Measurements from ENCODE around the gene ARL6IP1. TPM values are rescaled to one million over a fixed set of nuclear protein-coding genes. Genes with fewer than 3 reads are reported as not detected.

The ARL6IP1 gene
- total RNA-seq, 2 experiments from 2014 or later, result 97.0 to 97.3 TPM

- Mint-ChIP-seq H3K36me3 (ENCODE audit: low read depth) (peaks cover 37% of the 10 kb centered on the region), H3K27ac (peak overlapping the region; percentile 95), H3K9me3 (no peaks in the 10 kb centered on the region), H3K27me3 (no peaks in the 10 kb centered on the region), H3K4me3 (peak overlapping the region; percentile 98), H3K4me1 (ENCODE audit: low read depth) (peaks cover 51% of the 10 kb centered on the region)
- DNase-seq (no peak), ATAC-seq (no peak)
- intact Hi-C loops (cut with micrococcal nuclease), result no loop called here
- ChIA-PET POLR2A (interaction anchor here (1.1 to 9.0 kb wide), 5 partner anchors 13 to 25 kb away, joined by 3 to 210 read pairs (median 4); partner anchors contain the start of gene RPS15A), CTCF (interaction anchor here (1.8 to 6.5 kb wide), 5 partner anchors 14 to 129 kb away, joined by 6 to 59 read pairs (median 21); partner anchors contain the start of gene RPS15A)
- TF ChIP-seq, protein P1, sequence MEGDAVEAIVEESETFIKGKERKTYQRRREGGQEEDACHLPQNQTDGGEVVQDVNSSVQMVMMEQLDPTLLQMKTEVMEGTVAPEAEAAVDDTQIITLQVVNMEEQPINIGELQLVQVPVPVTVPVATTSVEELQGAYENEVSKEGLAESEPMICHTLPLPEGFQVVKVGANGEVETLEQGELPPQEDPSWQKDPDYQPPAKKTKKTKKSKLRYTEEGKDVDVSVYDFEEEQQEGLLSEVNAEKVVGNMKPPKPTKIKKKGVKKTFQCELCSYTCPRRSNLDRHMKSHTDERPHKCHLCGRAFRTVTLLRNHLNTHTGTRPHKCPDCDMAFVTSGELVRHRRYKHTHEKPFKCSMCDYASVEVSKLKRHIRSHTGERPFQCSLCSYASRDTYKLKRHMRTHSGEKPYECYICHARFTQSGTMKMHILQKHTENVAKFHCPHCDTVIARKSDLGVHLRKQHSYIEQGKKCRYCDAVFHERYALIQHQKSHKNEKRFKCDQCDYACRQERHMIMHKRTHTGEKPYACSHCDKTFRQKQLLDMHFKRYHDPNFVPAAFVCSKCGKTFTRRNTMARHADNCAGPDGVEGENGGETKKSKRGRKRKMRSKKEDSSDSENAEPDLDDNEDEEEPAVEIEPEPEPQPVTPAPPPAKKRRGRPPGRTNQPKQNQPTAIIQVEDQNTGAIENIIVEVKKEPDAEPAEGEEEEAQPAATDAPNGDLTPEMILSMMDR (IDR thresholded peaks at IDR 0.05), result no peak
Observed at GRCh38 chr16:18802767-18803343, 1.5 kb upstream of the ARL6IP1 start.

- H3K27ac Mint-ChIP-seq, result peak overlapping the region; percentile 95
- intact Hi-C loops (cut with micrococcal nuclease), result no loop called here
- H3K4me1 Mint-ChIP-seq (ENCODE audit: low read depth), result peaks cover 54% of the 10 kb centered on the region
- no peaks in the 10 kb centered on the region for H3K27me3 Mint-ChIP-seq
- ATAC-seq, result no peak
- ChIA-PET POLR2A (interaction anchor here (1.8 to 9.0 kb wide), 3 partner anchors 13 to 35 kb away, joined by 4 to 210 read pairs (median 12); partner anchors contain the start of gene RPS15A), CTCF (interaction anchor here (0.7 to 6.5 kb wide), 10 partner anchors 8 to 272 kb away, joined by 3 to 59 read pairs (median 6); partner anchors contain the start of gene RPS15A)
- peaks cover 50% of the 10 kb centered on the region for H3K36me3 Mint-ChIP-seq (ENCODE audit: low read depth)
- no peaks in the 10 kb centered on the region for H3K9me3 Mint-ChIP-seq
- TF ChIP-seq, protein P1 (IDR thresholded peaks at IDR 0.05), result no peak
- DNase-seq, result no peak
- H3K4me3 Mint-ChIP-seq, result peak overlapping the region; percentile 98
Observed at GRCh38 chr16:18800775-18801144, 589 bp downstream of the ARL6IP1 start.

DNA sequence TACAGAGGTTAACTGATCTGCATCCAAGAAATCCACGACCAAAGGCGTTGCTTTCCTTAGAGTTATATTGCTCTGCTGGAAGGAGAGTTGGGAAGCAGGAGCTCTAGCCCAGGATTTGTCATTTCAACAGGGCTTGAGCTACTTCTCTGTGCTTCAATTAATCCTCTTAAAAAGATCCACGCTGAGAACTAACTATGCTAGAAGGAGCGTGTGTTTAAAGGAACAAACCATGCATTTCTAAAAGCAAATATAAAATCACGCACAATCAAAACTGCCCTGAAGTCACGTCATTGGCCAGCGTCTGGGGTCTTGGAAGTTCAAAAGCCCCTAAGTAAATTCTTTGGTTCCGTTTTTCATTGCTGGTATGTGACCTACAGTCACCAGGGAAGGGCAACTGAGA lies 1.1 kb downstream of the ARL6IP1 start:
- H3K27ac Mint-ChIP-seq, result peak overlapping the region; percentile 95
- peaks cover 54% of the 10 kb centered on the region for H3K36me3 Mint-ChIP-seq (ENCODE audit: low read depth)
- TF ChIP-seq, protein P1 (IDR thresholded peaks at IDR 0.05), result no peak
- ChIA-PET CTCF (interaction anchor here (1.4 to 6.5 kb wide), 3 partner anchors 8 to 168 kb away, joined by 3 to 51 read pairs (median 24); partner anchors contain the start of gene RPS15A), POLR2A (interaction anchor here (1.8 to 9.0 kb wide), 3 partner anchors 12 to 36 kb away, joined by 4 to 210 read pairs (median 12); partner anchors contain the start of gene RPS15A)
- peak overlapping the region; percentile 98 for H3K4me3 Mint-ChIP-seq
- no peaks in the 10 kb centered on the region for H3K27me3 Mint-ChIP-seq
- no peaks in the 10 kb centered on the region for H3K9me3 Mint-ChIP-seq
- H3K4me1 Mint-ChIP-seq (ENCODE audit: low read depth), result peaks cover 52% of the 10 kb centered on the region
- intact Hi-C loops (cut with micrococcal nuclease), result no loop called here
- ATAC-seq, result no peak
- no peak for DNase-seq

- ATAC-seq, result no peak
- peak overlapping the region; percentile 98 for H3K4me3 Mint-ChIP-seq
- ChIA-PET POLR2A (interaction anchor here (1.0 to 9.0 kb wide), 5 partner anchors 12 to 37 kb away, joined by 3 to 210 read pairs (median 5); partner anchors contain the start of gene RPS15A), CTCF (interaction anchor here (1.4 to 6.5 kb wide), 3 partner anchors 7 to 169 kb away, joined by 3 to 51 read pairs (median 24); partner anchors contain the start of gene RPS15A)
- H3K27ac Mint-ChIP-seq, result peak overlapping the region; percentile 57
- H3K4me1 Mint-ChIP-seq (ENCODE audit: low read depth), result peaks cover 46% of the 10 kb centered on the region
- intact Hi-C loops (cut with micrococcal nuclease), result no loop called here
- no peaks in the 10 kb centered on the region for H3K27me3 Mint-ChIP-seq
- H3K36me3 Mint-ChIP-seq (ENCODE audit: low read depth), result peaks cover 56% of the 10 kb centered on the region
- DNase-seq, result no peak
- no peaks in the 10 kb centered on the region for H3K9me3 Mint-ChIP-seq
- TF ChIP-seq, protein P1 (IDR thresholded peaks at IDR 0.05), result no peak
Observed at GRCh38 chr16:18799500-18799899, 1.8 kb downstream of the ARL6IP1 start.

DNA sequence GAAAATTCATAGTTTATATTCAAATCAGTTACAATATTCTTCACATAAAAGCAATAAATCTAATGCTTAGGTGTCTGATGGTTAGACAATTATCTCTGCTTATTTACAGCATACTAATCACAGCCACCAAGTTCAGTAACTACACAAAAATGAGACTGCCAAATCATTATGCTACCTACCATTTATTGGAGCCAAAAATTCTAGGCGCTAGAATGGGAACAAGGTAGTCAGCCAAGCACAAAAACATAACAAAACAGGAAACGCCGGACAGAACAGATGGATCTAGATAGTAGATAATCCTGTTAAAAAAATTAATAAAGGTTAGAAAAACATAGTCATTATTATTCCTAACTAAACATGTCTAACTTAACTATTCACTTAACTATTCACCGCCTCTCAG lies 3.6 kb downstream of the ARL6IP1 start:
- POLR2A ChIA-PET, result interaction anchor here (9.0 kb wide), 1 partner anchor 10 kb away, joined by 210 read pairs; the partner anchor contains the start of gene RPS15A
- no peak overlapping the region for H3K4me3 Mint-ChIP-seq
- peak overlapping the region; percentile 68 for H3K27ac Mint-ChIP-seq
- H3K9me3 Mint-ChIP-seq, result no peaks in the 10 kb centered on the region
- no peaks in the 10 kb centered on the region for H3K27me3 Mint-ChIP-seq
- DNase-seq, result no peak
- no peak for ATAC-seq
- H3K36me3 Mint-ChIP-seq (ENCODE audit: low read depth), result peaks cover 59% of the 10 kb centered on the region
- H3K4me1 Mint-ChIP-seq (ENCODE audit: low read depth), result peaks cover 34% of the 10 kb centered on the region
- TF ChIP-seq, protein P1 (IDR thresholded peaks at IDR 0.05), result no peak
- CTCF ChIA-PET, result no interaction called here
- intact Hi-C loops (cut with micrococcal nuclease), result no loop called here

Data from activated CD8-positive, alpha-beta T cell treated with anti-CD3 and anti-CD28 coated beads for 36 hours (primary cell).